Neuron (in vitro differentiated cells): Measurements from ENCODE around the gene CERKL.
A peak's percentile ranks its signal among the peaks of the same experiment; 100 is the strongest.

Experiments used
- H2AFZ ChIP-seq: one replicate; pipeline ENCODE4 v1.6.1; 2013; ENCODE audit warnings: low read depth, mild to moderate bottlenecking, inconsistent platforms, low read length, moderate library complexity
- H3K27me3 ChIP-seq: one replicate; pipeline ENCODE4 v1.6.1; 2013; ENCODE audit warnings: low read length; ENCODE audit not compliant: insufficient read depth
- H3K36me3 ChIP-seq: one replicate; pipeline ENCODE4 v1.6.1; 2013; ENCODE audit warnings: low read length; ENCODE audit not compliant: insufficient read depth
- H3K4me1 ChIP-seq: one replicate; pipeline ENCODE4 v1.6.1; 2013; ENCODE audit warnings: low read length; ENCODE audit not compliant: insufficient read depth
- H3K4me3 ChIP-seq: 2 replicates; pipeline ENCODE4 v1.5.1; 2013; ENCODE audit warnings: mild to moderate bottlenecking, low read length, moderate library complexity
- H3K9me3 ChIP-seq: one replicate; pipeline ENCODE4 v1.6.1; 2013; ENCODE audit warnings: low read length

CERKL gene

GRCh38 chr2:181667234-181667633 is 10.3 kb upstream of the CERKL start:
- Histone ChIP-seq H2AFZ (no peak overlapping the region), H3K36me3 (no peaks in the 10 kb centered on the region), H3K27me3 (peaks cover 23% of the 10 kb centered on the region), H3K4me3 (no peak overlapping the region), H3K9me3 (peaks cover 2% of the 10 kb centered on the region), H3K4me1 (no peaks in the 10 kb centered on the region)

GRCh38 chr2:181662287-181662686 is 5.4 kb upstream of the CERKL start:
- Histone ChIP-seq H3K27me3 (peaks cover 42% of the 10 kb centered on the region), H2AFZ (no peak overlapping the region), H3K4me3 (no peak overlapping the region), H3K36me3 (no peaks in the 10 kb centered on the region), H3K9me3 (peaks cover 2% of the 10 kb centered on the region), H3K4me1 (no peaks in the 10 kb centered on the region)

GRCh38 chr2:181660181-181660580 is 3.3 kb upstream of the CERKL start:
- H3K4me3 ChIP-seq, result no peak overlapping the region

GRCh38 chr2:181658444-181658843 is 1.5 kb upstream of the CERKL start:
- H2AFZ ChIP-seq, result no peak overlapping the region
- H3K4me3 ChIP-seq, result no peak overlapping the region
- H3K27me3 ChIP-seq, result peaks cover 71% of the 10 kb centered on the region
- peaks cover 3% of the 10 kb centered on the region for H3K4me1 ChIP-seq
- H3K36me3 ChIP-seq, result no peaks in the 10 kb centered on the region
- no peaks in the 10 kb centered on the region for H3K9me3 ChIP-seq

More at GRCh38 chr2:181660181-181660580, 3.3 kb upstream of the CERKL start:
- H2AFZ ChIP-seq, result no peak overlapping the region
- no peaks in the 10 kb centered on the region for H3K9me3 ChIP-seq
- peaks cover 61% of the 10 kb centered on the region for H3K27me3 ChIP-seq
- H3K4me1 ChIP-seq, result peaks cover 3% of the 10 kb centered on the region
- H3K36me3 ChIP-seq, result no peaks in the 10 kb centered on the region

DNA sequence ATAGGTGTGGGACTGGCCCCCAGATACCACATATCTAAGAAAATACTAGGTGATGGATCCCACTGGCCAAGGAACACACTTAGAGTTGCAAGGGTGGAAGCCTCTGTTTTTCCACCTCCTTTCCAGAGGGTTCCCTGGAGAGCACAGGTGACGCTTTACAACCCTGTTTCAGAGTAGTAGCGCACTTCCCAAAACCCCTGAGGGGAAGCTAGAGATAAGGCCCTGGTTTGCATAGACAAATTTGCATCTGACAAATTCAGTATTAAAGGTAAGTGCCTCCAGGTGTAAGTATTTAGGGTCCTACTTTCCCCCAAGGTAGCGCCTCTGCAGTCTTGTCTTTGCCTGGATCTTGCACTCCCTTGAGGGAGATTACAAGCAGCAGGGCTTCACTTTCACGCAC is 474 bp upstream of the CERKL start:
- Histone ChIP-seq H3K36me3 (no peaks in the 10 kb centered on the region), H3K27me3 (peaks cover 75% of the 10 kb centered on the region), H3K4me3 (peak overlapping the region; percentile 39), H2AFZ (no peak overlapping the region), H3K9me3 (no peaks in the 10 kb centered on the region), H3K4me1 (peaks cover 3% of the 10 kb centered on the region)

DNA sequence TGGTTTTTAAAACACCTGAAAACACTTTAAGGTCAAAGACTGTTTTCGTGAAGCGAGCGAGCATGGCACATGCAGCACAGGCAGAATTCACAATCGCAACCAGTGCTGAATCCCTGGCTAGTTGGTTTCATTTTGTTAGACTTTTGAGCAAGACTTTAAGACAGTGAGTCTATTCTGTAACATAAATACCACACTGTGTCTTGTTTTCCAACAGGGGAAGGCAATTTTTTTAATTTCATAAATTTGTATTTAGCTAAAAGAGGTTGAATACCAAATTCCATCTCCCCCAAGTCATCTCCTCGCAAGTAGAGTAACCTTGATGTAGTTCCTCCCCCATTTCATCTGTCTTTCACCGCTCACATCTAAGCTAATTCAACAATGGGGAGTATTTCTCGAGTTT is 1.4 kb downstream of the CERKL start:
- Histone ChIP-seq H3K4me3 (no peak overlapping the region), H3K36me3 (no peaks in the 10 kb centered on the region), H3K9me3 (no peaks in the 10 kb centered on the region), H3K4me1 (peaks cover 3% of the 10 kb centered on the region), H3K27me3 (peaks cover 68% of the 10 kb centered on the region), H2AFZ (no peak overlapping the region)

DNA sequence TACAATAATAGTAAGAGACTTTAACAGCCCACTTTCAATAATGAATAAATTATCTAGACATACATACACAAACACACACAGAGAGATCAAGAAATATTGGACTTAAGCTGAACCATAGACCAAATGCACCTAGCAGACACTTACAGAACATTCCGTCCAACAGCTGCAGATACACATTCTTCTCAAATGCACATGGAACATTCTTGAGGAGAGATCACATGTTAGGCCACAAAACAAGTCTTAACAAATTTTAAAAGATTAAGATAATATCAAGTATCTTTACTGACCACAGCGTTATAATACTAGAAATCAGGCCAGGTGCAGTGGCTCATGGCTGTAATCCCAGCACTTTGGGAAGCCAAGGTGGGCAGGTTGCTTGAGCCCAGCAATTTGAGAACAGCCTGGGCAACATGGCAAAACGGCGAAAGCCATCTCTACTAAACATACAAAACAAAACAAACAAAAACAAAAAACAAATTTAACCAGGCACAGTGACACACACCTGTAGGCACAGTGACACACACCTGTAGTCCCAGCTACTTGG is 7.4 kb downstream of the CERKL start:
- H3K9me3 ChIP-seq, result no peaks in the 10 kb centered on the region
- H3K4me1 ChIP-seq, result no peaks in the 10 kb centered on the region
- peaks cover 18% of the 10 kb centered on the region for H3K27me3 ChIP-seq
- no peak overlapping the region for H2AFZ ChIP-seq
- no peak overlapping the region for H3K4me3 ChIP-seq
- no peaks in the 10 kb centered on the region for H3K36me3 ChIP-seq

GRCh38 chr2:181648478-181649155 is 8.3 kb downstream of the CERKL start:
- no peak overlapping the region for H2AFZ ChIP-seq
- H3K4me1 ChIP-seq, result no peaks in the 10 kb centered on the region
- H3K36me3 ChIP-seq, result no peaks in the 10 kb centered on the region
- H3K9me3 ChIP-seq, result no peaks in the 10 kb centered on the region
- no peak overlapping the region for H3K4me3 ChIP-seq
- H3K27me3 ChIP-seq, result peaks cover 10% of the 10 kb centered on the region

GRCh38 chr2:181646415-181646987 is 10.4 kb downstream of the CERKL start:
- H3K4me3 ChIP-seq, result no peak overlapping the region
- no peak overlapping the region for H2AFZ ChIP-seq
- H3K9me3 ChIP-seq, result no peaks in the 10 kb centered on the region
- no peaks in the 10 kb centered on the region for H3K4me1 ChIP-seq
- no peaks in the 10 kb centered on the region for H3K36me3 ChIP-seq
- peaks cover 5% of the 10 kb centered on the region for H3K27me3 ChIP-seq

GRCh38 chr2:181643151-181643550 is 13.8 kb downstream of the CERKL start:
- H2AFZ ChIP-seq, result no peak overlapping the region
- no peaks in the 10 kb centered on the region for H3K9me3 ChIP-seq
- H3K36me3 ChIP-seq, result no peaks in the 10 kb centered on the region
- H3K4me1 ChIP-seq, result no peaks in the 10 kb centered on the region
- no peak overlapping the region for H3K4me3 ChIP-seq
- peaks cover 8% of the 10 kb centered on the region for H3K27me3 ChIP-seq

- no peak overlapping the region for H2AFZ ChIP-seq
- no peaks in the 10 kb centered on the region for H3K9me3 ChIP-seq
- H3K36me3 ChIP-seq, result no peaks in the 10 kb centered on the region
- no peaks in the 10 kb centered on the region for H3K4me1 ChIP-seq
- H3K4me3 ChIP-seq, result no peak overlapping the region
- peaks cover 11% of the 10 kb centered on the region for H3K27me3 ChIP-seq
Observed at GRCh38 chr2:181642086-181642485, 14.8 kb downstream of the CERKL start.

DNA sequence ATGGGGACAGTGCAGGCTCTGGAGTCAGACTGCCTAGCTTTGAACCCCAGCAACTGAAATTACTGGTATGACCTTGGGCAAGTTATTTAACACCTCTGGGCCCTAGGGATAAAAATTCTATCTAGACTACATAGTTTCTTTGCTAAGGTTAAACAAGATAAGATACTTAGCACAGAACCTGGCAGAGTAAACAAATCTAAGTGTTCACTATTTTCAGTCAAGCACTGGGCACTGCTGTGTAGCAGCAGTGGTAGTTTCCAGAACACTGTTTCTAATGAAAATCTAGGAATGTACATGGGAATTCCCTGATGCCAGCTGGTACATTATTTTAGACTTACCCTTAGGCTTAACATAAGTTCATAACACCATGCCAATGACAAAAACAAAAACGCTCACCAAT is 17.2 kb downstream of the CERKL start:
- Histone ChIP-seq H3K27me3 (peaks cover 16% of the 10 kb centered on the region), H3K4me1 (no peaks in the 10 kb centered on the region), H3K4me3 (no peak overlapping the region), H2AFZ (no peak overlapping the region), H3K36me3 (no peaks in the 10 kb centered on the region), H3K9me3 (no peaks in the 10 kb centered on the region)

- no peak overlapping the region for H3K4me3 ChIP-seq
- no peak overlapping the region for H2AFZ ChIP-seq
- no peaks in the 10 kb centered on the region for H3K4me1 ChIP-seq
- no peaks in the 10 kb centered on the region for H3K9me3 ChIP-seq
- peaks cover 20% of the 10 kb centered on the region for H3K27me3 ChIP-seq
- no peaks in the 10 kb centered on the region for H3K36me3 ChIP-seq
Observed at GRCh38 chr2:181632733-181633401, 24.0 kb downstream of the CERKL start.
